ENCODE data around the gene COA6. TPM values are rescaled to one million over a fixed set of nuclear protein-coding genes. Genes with fewer than 3 reads are reported as not detected.

The COA6 gene
- total RNA-seq, 1 donor from 2014 or later, result 42.5 TPM

DNA sequence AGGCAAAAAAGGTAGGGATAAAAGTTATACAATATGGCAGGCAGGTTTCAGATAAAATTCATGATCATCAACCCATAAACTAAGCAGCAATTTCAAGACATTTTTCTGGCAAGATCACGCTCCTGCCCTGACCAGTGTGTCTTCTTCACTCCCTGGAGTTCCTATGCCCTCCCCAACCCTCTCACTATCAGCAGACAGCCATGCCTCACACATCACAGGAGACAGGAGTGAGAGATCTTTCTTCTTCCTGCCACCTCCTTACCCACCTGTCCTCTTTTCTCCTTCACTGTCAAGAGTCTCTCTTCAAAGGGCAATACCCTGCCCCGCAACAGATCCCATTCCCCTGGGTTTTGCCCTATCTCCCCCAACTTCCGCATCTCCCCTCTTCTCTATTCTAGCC lies 28.4 kb downstream of the COA6 start:
- intact Hi-C loops (cut with DNase I), result no loop called here

DNA sequence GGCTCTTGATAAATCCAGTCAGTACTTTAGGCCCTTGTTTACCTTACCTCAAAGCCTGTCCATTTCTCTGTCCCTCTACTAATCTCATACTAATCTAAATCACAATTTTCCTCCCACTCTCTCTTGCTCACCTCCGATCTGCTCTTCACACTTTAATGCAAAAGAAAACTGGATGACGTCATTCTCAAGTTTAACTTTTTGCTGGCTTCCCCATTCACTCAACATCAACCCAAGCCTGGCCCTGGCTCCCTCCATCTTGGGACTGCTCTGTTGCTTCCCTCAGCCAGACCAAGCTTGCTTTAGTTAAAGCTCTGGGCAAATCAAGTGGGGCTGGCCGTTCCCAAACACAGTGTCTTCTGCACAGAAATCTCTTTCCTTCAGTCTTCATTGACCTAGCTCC lies 29.7 kb downstream of the COA6 start:
- ATAC-seq (no peak), DNase-seq (ENCODE audit: missing footprints) (no peak)
- intact Hi-C loops (cut with DNase I), result no loop called here

More for the DNA sequence above, 28.4 kb downstream of the COA6 start:
- ATAC-seq (no peak), DNase-seq (ENCODE audit: missing footprints) (no peak)

DNA sequence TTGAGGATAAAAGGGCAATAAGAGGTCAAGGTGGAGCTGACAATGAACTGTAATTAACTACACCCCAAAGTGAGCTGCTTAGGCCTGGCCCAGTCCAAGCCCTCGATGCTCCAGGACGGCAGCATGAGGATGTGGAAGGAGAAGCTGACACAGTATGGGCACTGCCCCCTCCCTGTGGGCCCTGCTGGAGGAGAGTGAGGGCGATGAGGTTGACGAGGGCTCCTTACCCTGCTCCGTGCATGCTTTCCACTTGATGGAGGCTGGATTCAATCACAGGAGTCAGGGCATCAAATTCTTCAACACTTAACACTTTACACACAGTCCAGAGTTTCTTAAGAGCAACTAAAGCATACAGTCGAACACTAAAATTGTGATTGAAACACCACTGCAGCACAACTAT lies 32.4 kb downstream of the COA6 start:
- DNase-seq (ENCODE audit: missing footprints), result no peak
- ATAC-seq, result no peak
- intact Hi-C loops (cut with DNase I), result no loop called here

DNA sequence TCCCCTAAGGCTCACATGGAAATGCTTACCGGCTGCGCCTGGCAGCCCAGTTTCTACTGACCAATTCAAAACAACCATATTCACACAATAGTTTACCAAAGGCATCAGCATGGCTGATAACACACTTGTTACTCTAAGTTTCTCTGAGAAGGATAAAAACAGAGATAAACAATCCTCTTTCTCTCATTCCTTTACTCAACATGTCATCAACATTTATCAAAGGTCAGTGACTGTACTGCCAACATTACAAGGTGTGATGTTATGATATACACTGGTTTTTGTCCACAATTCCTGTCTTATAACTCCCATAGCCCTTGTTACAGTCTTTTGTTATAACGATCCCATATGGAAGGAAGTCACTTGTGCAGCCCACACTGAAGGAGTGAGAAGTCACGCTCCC lies 33.6 kb downstream of the COA6 start:
- no peak for ATAC-seq
- intact Hi-C loops (cut with DNase I), result no loop called here
- no peak for DNase-seq (ENCODE audit: missing footprints)

DNA sequence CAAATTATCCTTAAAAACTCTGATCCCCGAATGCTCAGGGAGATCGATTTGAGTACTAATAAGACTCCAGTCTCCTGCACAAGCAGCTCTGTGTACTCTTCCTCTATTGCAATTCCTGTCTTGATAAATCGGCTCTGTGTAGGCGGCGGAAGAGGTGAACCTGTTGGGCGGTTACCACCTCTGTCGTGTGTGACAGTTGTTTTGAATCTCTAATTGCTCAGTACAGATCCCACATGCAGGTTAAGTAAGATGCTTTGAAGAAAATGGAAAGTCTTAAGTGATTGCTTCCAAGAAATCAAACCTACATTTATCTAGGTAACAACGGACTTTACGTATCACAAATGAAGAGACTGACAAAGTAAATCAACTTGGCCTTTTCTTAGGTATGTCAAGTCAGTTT lies 35.5 kb downstream of the COA6 start:
- DNase-seq (ENCODE audit: missing footprints), result no peak
- intact Hi-C loops (cut with DNase I), result no loop called here
- no peak for ATAC-seq

DNA sequence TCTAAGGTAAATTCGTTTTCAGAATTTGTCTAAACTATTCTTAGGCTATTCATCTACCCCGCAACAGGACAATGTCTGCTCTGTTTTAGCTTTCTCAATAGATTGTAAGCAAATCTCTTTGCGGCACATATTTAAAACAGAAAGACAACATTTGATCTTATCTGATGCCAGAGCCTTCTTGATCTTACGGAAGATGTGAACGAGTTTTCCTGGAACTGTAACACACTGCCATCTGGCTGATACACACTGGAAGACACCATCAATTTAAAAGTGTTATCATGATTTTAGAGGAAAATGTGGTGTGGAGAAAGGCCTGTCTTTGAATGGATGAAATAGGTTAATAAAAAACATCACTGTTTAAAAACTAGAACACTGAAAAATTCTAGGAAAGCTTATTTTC lies 36.1 kb downstream of the COA6 start:
- intact Hi-C loops (cut with DNase I), result no loop called here
- no peak for DNase-seq (ENCODE audit: missing footprints)
- no peak for ATAC-seq

DNA sequence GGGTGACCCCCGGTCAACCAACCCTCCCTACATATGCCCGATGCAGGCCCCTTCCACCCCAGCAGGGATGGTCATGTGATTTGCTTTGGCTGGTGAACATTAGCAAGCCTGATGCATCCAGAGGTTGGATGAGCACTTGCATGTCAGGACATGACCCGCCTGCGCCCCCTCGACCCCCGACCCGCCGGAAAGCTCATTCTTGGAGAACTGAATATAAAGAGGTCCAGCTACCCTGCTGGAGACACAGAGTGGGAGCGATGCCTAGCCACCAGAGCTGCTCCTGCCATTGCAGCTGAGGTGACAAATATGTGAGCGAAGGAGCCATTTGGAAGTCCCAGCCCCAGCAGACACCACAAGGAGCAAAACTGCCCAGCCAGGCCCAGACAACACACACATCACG lies 39.6 kb downstream of the COA6 start:
- ATAC-seq, result no peak
- no peak for DNase-seq (ENCODE audit: missing footprints)
- intact Hi-C loops (cut with DNase I), result no loop called here

DNA sequence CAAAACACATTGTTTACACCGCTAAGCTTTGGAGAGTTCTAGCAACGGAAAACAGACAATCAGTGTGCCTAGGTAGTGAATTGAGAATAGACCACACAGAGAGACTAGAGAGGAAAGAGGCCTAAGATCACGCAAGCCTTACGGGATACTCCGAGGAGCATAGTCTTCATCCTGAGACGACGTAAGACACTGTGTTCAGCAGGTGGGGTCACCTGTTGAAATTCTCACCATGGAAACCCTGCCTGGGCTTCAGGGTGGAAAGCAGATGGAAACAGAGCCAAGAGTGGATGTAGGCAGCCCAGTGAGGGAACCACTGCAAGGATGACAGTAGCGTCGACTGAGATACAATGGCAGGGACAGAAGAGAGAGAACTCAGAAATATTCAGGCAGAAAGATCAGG lies 40.2 kb downstream of the COA6 start:
- ATAC-seq, result no peak
- DNase-seq (ENCODE audit: missing footprints), result no peak
- intact Hi-C loops (cut with DNase I), result no loop called here

DNA sequence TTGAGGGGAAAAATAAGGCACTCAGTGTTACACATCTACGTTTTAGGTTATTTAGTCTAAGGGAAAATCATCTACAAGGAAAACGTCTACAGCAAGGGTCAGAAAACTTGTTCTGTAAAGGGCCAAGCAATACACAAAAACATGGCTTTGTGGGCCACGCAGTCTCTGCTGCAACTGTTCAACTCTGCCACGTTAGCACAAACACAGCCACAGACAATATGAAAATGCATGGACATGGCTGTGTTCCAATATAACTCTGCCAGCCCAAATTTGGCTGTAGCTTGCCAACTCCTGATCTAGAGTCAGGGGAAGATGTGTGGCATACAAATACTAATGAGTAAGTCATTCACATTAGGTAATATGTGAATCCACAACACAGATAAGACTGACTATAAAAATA lies 40.7 kb downstream of the COA6 start:
- intact Hi-C loops (cut with DNase I), result no loop called here
- no peak for DNase-seq (ENCODE audit: missing footprints)
- no peak for ATAC-seq

DNA sequence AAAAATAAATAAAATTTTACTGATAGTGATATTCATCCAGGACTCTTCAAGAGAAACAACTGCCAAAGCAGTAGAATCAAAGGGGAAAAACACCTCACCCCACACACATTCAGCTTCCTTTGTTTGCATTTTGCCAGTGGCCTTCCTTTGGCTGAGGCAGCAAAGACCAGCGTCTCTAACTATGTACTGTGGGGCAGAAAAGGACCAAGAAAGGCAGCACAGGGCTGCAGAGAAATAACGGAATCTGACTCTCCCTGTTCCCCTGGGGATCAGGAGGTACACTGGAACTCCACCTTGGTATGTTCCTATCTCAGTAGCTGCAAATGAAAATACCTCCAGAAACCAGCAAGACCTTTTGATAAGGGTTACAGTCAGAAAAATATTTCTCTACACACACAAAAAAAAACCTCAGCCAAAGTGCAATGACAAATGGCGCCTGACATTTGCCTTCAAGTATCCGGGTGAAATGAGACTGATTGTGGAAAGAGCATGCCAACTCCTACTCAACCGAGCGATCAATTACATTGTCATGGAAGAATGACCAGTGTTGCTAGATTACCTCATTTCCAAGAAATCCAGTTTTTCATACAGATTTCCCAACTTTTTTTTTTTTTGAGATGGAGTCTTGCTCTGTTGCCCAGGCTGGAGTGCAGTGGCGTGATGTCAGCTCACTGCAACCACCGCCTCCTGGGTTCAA lies 54.8 kb downstream of the COA6 start:
- intact Hi-C loops (cut with DNase I), result no loop called here
- DNase-seq (ENCODE audit: missing footprints) (no peak), ATAC-seq (no peak)

DNA sequence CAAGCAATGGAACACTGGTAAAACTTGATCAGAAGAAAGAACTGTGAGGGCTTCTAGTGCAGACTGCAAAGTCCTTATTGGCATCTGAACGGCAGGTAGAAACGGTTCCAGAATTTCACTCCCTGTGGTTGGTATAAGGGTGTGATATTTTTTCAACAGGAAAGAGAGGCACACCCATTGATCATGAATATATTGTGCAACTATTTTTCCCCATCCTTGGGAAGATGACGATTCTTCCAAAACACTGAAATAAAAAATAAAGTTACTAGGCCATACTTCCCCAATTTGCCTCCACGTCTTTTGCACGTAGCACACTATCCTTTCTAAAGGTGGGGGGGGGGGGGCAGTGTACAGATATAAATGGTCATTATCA lies 56.2 kb downstream of the COA6 start:
- ATAC-seq, result no peak
- intact Hi-C loops (cut with DNase I), result no loop called here
- no peak for DNase-seq (ENCODE audit: missing footprints)

DNA sequence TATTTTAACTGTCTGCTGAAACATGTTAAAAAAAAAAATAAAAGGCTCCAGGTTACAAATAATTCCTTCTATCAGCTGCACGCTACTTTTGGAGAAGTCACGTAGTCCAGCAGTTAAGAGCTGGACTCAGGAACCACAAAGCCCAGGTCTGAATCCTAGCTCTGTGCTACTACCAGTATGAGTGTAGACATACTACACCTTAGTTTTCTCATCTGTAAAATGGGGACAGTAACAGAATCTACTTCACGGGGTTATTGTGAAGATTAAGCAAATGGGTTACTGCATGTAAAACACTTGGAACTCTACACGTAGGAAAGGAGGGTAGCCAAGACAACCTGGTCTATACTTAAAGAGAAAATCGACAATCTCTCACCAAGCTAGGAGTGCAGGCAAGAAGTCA lies 57.4 kb downstream of the COA6 start:
- no peak for DNase-seq (ENCODE audit: missing footprints)
- no peak for ATAC-seq
- intact Hi-C loops (cut with DNase I), result no loop called here

DNA sequence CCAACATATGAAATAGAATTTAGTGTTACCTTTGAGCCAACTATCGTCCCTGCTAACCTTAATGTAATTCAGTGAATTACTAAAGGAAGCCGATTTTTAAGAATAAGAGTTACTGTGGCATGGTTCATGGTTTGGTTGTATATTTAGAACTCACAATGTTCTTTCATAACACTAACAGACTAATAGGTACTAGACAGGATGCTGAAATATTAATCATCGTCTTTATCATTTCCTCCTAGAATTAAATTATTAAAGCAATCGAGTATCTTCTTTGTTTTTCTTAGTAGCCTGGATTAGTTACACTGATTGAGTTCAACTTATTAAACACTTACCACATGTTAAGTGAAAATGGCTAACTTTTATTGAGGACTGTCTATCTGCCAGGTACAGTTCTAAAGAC lies 58.0 kb downstream of the COA6 start:
- intact Hi-C loops (cut with DNase I), result no loop called here
- DNase-seq (ENCODE audit: missing footprints) (no peak), ATAC-seq (no peak)

DNA sequence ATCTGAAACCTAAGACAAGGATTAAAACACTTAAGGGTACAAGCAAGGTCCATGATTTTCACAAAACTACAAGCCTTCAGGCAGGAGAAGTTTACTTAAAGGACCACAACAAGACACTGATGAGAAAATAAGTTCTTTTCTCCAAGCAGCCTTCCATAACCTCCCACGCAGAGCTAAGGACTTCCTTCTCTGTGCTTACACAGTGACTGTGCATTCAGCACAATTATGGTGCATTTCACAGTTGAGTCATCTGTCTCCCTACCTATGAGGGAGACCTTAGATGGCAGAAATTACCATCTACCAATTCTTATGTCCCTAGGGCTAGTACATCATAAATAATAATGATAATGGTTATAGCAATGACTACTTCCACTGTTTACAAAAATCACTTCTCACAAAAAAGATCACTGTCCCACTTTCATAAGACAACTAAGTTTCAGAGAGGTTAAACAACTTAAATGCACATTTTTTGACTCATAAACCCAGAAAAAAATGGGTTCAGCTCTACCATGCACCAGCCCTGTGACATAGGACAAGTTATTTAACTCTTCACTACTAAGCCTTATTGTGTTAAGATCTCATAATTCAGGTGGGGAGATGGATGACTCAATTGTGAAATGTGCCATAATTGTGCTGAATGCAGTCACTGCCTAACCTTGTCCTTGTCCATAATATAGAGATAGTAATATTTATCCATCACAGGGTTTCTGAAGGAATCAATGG lies 60.5 kb downstream of the COA6 start:
- intact Hi-C loops (cut with DNase I), result no loop called here
- no peak for ATAC-seq
- DNase-seq (ENCODE audit: missing footprints), result no peak

Other genes starting within 250 kb of the COA6 start
- gene TARBP1, start 105.7 kb downstream of the COA6 start, total RNA-seq, result 10.1 TPM
- 116 TPM for gene IRF2BP2, start 236.7 kb downstream of the COA6 start, total RNA-seq